Astrocyte of the spinal cord (primary cell): ENCODE data around the gene GMPR2.

ENCODE experiments used
- DNase-seq: peaks from one replicate; pipeline ENCODE4 v3.0.0; 2011; ENCODE audit warnings: low read depth, low spot score
- H3K4me3 ChIP-seq: 2 replicates; pipeline ENCODE4 v1.5.1; 2011; ENCODE audit warnings: low read depth, mild to moderate bottlenecking, low read length, moderate library complexity
- CTCF ChIP-seq: IDR thresholded peaks from 2 replicates; pipeline ENCODE4 v1.5.1; 2012; ENCODE audit warnings: low read depth, mild to moderate bottlenecking, low read length, inconsistent platforms
- in situ Hi-C: cut with HindIII; loops from 2 replicates; pipeline ENCODE4 v1.10.0; 2017; ENCODE audit warnings: low sequenced_read_pairs

GMPR2 gene

GRCh38 chr14:24247422-24247821 is 14.7 kb downstream of the GMPR2 start:
- no peak overlapping the region for H3K4me3 ChIP-seq
- in situ Hi-C loops, result no loop called here
- DNase-seq, result no peak
- TF ChIP-seq CTCF, result no peak

- in situ Hi-C loops, result no loop called here
- DNase-seq, result no peak
- H3K4me3 ChIP-seq, result no peak overlapping the region
- TF ChIP-seq CTCF, result no peak
These were observed 16.7 kb downstream of the GMPR2 start for GRCh38 chr14:24249230-24250021.

GRCh38 chr14:24250354-24250753 is 17.6 kb downstream of the GMPR2 start:
- in situ Hi-C loops, result no loop called here

GRCh38 chr14:24251880-24252288 is 19.2 kb downstream of the GMPR2 start:
- no peak for TF ChIP-seq CTCF
- no peak for DNase-seq
- H3K4me3 ChIP-seq, result no peak overlapping the region
- in situ Hi-C loops, result no loop called here

More at GRCh38 chr14:24250354-24250753, 17.6 kb downstream of the GMPR2 start:
- H3K4me3 ChIP-seq, result no peak overlapping the region
- no peak for DNase-seq
- TF ChIP-seq CTCF, result no peak

- in situ Hi-C loops, result no loop called here
These were observed 19.8 kb downstream of the GMPR2 start for GRCh38 chr14:24252289-24253124.

More at GRCh38 chr14:24252289-24253124, 19.8 kb downstream of the GMPR2 start:
- no peak for DNase-seq
- no peak for TF ChIP-seq CTCF
- no peak overlapping the region for H3K4me3 ChIP-seq
